ENCODE results near the gene RNF13.
"Not testable (repeated sequence)": the region's sequence is repeated elsewhere in the genome, so short reads cannot be mapped to it uniquely, and the experiment has no call there.

RNF13 gene

DNA sequence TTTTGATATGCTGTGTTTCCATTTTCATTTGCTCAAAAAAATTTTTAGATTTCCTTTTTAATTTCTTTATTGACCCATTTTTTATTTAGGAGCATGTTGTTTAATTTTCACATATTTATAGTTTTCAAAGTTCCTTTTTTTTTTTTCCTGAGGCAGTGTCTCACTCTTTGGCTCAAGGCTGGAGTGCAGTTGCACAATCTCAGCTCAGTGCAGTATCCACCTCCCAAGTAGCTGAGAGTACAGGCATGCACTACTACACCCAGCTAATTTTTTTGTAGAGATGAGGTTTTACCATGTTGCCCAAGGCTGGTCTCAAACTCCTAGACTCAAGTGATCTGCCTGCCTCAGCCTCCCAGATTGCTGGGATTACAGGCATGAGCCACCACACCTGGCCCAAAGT is 121.5 kb downstream of the RNF13 start:
- TF ChIP-seq, protein P1, sequence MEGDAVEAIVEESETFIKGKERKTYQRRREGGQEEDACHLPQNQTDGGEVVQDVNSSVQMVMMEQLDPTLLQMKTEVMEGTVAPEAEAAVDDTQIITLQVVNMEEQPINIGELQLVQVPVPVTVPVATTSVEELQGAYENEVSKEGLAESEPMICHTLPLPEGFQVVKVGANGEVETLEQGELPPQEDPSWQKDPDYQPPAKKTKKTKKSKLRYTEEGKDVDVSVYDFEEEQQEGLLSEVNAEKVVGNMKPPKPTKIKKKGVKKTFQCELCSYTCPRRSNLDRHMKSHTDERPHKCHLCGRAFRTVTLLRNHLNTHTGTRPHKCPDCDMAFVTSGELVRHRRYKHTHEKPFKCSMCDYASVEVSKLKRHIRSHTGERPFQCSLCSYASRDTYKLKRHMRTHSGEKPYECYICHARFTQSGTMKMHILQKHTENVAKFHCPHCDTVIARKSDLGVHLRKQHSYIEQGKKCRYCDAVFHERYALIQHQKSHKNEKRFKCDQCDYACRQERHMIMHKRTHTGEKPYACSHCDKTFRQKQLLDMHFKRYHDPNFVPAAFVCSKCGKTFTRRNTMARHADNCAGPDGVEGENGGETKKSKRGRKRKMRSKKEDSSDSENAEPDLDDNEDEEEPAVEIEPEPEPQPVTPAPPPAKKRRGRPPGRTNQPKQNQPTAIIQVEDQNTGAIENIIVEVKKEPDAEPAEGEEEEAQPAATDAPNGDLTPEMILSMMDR (IDR thresholded peaks at IDR 0.05; ENCODE audit: low read depth, low read length), result no peak

DNA sequence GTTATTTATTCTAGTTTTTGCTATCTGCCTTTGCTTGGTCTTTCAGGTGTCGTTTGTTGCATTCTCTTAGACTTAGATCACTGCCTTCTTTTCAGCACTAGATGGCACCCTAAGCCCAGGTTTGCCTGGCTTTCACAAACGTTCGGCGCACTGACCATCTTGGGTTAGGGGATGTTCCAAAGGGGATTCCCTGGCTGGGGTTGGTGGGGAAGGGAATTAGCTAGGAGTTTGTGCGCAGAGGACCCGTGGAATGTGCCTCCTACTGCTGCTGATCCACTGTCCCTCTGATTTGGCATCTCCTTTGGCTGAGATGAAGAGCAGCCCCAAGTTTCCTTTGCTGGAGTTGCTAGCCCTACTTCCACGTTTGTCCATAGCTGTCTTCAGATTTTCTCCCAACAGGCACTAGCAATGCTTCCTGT is 123.8 kb downstream of the RNF13 start:
- TF ChIP-seq, protein P1 (IDR thresholded peaks at IDR 0.05; ENCODE audit: low read depth, low read length), result peak; percentile 68
- H3K4me3 ChIP-seq (ENCODE audit: low read depth, low read length), result no peak overlapping the region
- no peaks in the 10 kb centered on the region for H3K27me3 ChIP-seq (ENCODE audit: insufficient read depth, low read depth, severe bottlenecking)
- H3K27ac ChIP-seq, result no peak overlapping the region
- peak; percentile 63 for DNase-seq
- H3K36me3 ChIP-seq, result no peaks in the 10 kb centered on the region
- H3K9me3 ChIP-seq (ENCODE audit: severe bottlenecking), result no peaks in the 10 kb centered on the region

More for the DNA sequence above, 121.5 kb downstream of the RNF13 start:
- no peak for DNase-seq
- no peaks in the 10 kb centered on the region for H3K36me3 ChIP-seq
- no peak overlapping the region for H3K4me3 ChIP-seq (ENCODE audit: low read depth, low read length)
- no peak overlapping the region for H3K27ac ChIP-seq
- no peaks in the 10 kb centered on the region for H3K27me3 ChIP-seq (ENCODE audit: insufficient read depth, low read depth, severe bottlenecking)
- H3K9me3 ChIP-seq (ENCODE audit: severe bottlenecking), result no peaks in the 10 kb centered on the region

DNA sequence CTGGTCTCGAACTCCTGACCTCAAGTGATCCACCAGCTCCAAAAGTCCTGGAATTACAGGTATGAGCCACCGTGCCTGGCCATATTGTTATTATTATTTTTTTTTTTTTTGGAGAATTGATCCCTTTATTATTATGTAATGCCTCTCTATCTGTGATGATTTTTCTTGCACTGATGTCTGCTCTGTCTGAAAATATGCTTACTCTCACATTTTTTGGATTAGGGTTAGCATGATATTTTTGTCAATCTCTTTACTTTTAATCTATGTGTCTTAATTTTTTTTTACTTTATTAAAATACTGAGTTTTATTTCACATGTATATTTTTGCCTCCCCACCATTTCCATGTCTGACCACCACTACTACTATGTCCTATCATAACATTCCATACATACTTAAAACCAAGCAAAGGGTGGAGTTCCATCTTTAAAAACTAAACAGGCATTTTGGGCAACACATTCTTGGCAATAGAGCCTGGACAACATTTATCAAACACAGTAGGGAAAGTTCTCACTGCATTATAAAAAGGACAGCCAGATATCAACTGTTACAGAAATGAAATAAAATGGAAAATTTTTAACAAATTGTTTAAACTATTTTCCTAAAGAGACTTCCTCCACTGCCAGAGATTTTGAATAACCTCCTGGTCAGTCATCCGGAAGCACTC is 125.5 kb downstream of the RNF13 start:
- not testable (repeated sequence) for DNase-seq; H3K27ac ChIP-seq; H3K27me3 ChIP-seq (ENCODE audit: insufficient read depth, low read depth, severe bottlenecking); H3K36me3 ChIP-seq; H3K9me3 ChIP-seq (ENCODE audit: severe bottlenecking); H3K4me3 ChIP-seq (ENCODE audit: low read depth, low read length)

DNA sequence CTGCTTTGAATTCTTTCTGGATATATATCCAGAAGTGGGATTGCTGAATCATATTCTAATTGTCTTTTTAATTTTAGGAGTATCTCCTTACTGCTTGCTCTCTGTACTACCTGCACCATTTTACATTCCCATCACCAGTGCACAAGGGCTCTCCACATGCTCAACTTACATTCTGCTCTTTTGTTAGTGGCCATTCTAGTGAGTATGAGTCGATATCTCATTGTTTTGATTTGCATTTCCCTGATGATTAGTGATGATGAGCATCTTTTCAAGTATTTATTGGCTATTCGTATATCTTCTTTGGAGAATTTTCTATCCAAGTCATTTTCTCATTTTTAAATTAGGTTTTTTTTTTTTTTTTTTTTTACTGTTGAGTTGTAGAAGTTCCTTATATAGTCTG is 128.2 kb downstream of the RNF13 start:
- TF ChIP-seq, protein P1 (IDR thresholded peaks at IDR 0.05; ENCODE audit: low read depth, low read length), result no peak
- Histone ChIP-seq H3K27ac (no peak overlapping the region), H3K4me3 (ENCODE audit: low read depth, low read length) (no peak overlapping the region), H3K27me3 (ENCODE audit: insufficient read depth, low read depth, severe bottlenecking) (no peaks in the 10 kb centered on the region), H3K36me3 (no peaks in the 10 kb centered on the region; the same call in 1 of the 2 replicates), H3K9me3 (ENCODE audit: severe bottlenecking) (peaks cover 8% of the 10 kb centered on the region)
- DNase-seq, result no peak

DNA sequence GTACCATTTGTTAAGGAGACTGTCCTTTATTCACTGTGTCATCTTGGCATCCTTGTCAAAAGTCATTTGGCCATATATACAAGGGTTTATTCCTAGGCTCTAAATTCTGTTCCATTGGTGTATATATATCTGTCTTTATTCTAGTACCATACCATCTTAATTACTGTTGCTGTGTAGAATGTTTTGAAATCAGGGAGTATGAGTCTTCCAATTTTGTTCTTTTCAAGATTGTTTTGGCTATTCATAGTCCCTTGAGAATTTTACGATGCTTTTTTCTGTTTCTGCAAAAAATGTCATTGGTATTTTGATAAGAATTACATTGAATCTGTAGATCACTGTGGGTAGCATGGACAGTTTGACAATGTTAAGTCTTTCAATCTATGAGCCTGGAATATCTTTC is 128.9 kb downstream of the RNF13 start:
- Histone ChIP-seq H3K27ac (no peak overlapping the region), H3K27me3 (ENCODE audit: insufficient read depth, low read depth, severe bottlenecking) (no peaks in the 10 kb centered on the region), H3K9me3 (ENCODE audit: severe bottlenecking) (peaks cover 8% of the 10 kb centered on the region), H3K36me3 (no peaks in the 10 kb centered on the region; the same call in 1 of the 2 replicates), H3K4me3 (ENCODE audit: low read depth, low read length) (no peak overlapping the region)
- DNase-seq, result no peak
- TF ChIP-seq, protein P1 (IDR thresholded peaks at IDR 0.05; ENCODE audit: low read depth, low read length), result no peak

DNA sequence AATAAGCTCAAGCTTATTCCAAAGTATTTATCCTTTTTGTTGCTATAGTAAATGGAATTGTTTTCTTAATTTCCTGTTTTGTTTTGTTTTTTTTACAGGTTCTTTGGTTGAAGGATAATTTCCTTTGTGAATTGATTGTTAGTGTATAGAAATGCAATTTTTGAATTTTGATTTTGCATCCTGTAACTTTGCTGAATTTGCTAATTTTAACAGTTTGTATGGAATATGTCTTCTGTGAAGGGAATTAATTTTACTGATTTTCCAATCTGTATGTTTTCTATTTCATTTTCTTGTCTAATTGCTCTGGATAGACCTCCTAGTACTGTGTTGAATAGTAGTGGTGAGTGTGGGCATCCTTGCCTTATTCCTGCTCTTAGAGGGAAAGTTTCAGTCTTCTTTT is 129.4 kb downstream of the RNF13 start:
- H3K9me3 ChIP-seq (ENCODE audit: severe bottlenecking), result peaks cover 8% of the 10 kb centered on the region
- no peak overlapping the region for H3K27ac ChIP-seq
- H3K36me3 ChIP-seq, result no peaks in the 10 kb centered on the region; the same call in 1 of the 2 replicates
- no peak for DNase-seq
- TF ChIP-seq, protein P1 (IDR thresholded peaks at IDR 0.05; ENCODE audit: low read depth, low read length), result no peak
- H3K4me3 ChIP-seq (ENCODE audit: low read depth, low read length), result no peak overlapping the region
- no peaks in the 10 kb centered on the region for H3K27me3 ChIP-seq (ENCODE audit: insufficient read depth, low read depth, severe bottlenecking)

DNA sequence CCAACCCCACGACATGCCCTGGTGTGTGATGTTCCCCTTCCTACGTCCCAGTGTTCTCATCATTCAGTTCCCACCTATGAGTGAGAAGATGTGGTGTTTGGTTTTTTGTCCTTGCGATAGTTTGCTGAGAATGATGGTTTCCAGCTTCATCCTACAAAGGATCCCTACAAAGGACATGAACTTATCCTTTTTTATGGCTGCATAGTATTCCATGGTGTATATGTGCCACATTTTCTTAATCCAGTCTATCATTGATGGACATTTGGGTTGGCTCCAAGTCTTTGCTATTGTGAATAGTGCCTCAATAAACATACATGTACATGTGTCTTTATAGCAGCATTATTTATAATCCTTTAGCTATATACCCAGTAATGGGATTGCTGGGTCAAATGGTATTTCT is 131.0 kb downstream of the RNF13 start:
- H3K27ac ChIP-seq; H3K27me3 ChIP-seq (ENCODE audit: insufficient read depth, low read depth, severe bottlenecking); H3K4me3 ChIP-seq (ENCODE audit: low read depth, low read length); H3K36me3 ChIP-seq; DNase-seq; H3K9me3 ChIP-seq (ENCODE audit: severe bottlenecking): not testable (repeated sequence)
